ENCODE results near the gene PSORS1C1.

Gene PSORS1C1

DNA sequence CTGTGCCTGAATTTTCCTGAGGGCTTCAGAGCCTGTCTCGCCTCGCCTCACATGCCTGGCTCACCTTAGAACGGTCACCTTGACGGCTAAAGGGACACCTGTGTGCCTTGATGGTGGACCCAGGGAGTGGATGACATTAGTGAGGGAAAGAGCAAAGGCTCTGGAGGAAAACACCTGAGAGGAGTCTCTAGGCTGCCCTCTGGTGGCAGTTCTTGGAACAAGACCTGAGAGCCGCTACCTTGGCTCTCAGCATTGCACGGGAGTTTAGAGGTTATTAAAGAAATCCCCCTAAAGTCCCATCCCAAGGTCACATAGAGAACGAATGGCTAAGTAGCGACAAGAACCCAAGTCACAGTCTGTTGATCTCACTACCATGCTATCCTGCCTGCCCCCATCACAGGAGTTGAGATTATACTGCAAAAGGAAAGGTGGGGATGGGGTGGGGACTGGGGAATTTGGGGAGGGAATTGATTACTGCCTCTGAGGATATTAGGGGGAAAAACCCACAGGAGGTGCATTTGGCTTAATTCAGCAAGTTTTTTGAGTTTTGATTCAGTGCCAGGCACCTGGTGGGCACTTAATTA lies 13.6 kb downstream of the PSORS1C1 start:
- peak; percentile 56 for DNase-seq

DNA sequence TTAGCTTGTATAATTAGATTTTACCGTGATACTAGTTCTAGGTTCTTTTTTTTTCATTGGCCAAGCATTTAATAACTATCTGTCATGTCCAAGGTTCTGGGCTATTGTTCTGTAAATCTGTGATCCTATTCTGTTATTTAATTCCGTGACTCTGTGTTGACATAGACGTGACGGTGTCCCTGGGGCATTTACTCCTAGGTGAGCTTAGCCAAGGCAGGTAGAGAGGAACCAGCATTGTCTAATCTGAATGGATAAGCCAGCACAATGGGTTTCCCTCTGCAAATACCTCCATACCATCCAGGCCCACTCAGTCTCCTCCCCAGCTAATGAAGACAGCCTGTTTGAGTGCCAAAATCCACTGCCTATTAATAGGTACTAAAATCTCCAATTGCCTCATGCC lies 14.5 kb downstream of the PSORS1C1 start:
- no peak for DNase-seq

DNA sequence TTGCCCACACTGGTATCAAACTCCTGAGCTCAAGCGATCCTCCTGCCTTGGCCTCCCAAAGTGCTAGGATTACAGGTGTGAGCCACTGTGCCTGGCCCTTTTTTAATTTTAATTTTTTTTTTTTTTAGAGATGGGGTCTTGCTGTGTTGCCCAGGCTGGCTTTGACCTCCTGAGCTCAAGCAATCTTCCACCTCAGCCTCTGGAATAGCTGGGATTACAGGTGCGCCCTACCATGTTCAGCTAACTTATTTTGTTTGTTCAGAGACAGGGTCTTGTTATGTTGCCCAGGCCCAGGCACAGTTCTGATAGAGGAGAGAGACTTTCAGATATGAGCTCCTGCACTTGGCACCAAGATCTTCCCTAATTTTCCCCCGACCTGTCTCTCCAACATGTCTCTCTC lies 16.2 kb downstream of the PSORS1C1 start:
- DNase-seq: no peak

- DNase-seq: no peak
Measured at GRCh38 chr6:31131595-31131994, 17.0 kb downstream of the PSORS1C1 start.

GRCh38 chr6:31132806-31133205 lies 18.2 kb downstream of the PSORS1C1 start:
- no peak for DNase-seq

DNA sequence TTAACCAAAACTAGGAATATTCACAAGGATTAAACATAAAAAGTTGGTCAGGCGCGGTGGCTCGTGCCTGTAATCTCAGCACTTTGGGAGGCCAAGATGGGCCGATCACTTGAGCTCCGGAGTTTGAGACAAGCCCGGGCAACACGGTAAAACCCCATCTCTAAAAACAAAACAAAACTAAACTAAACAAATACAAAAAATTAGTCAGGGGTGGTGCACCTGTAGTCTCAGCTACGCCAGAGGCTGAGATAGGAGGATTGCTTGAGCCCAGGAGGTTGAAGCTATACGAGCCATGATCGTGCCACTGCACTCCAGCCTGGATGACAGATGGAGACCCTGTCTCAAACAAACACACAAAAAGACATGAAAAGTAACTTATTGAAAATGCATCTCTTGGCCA lies 21.1 kb downstream of the PSORS1C1 start:
- DNase-seq: no peak

DNA sequence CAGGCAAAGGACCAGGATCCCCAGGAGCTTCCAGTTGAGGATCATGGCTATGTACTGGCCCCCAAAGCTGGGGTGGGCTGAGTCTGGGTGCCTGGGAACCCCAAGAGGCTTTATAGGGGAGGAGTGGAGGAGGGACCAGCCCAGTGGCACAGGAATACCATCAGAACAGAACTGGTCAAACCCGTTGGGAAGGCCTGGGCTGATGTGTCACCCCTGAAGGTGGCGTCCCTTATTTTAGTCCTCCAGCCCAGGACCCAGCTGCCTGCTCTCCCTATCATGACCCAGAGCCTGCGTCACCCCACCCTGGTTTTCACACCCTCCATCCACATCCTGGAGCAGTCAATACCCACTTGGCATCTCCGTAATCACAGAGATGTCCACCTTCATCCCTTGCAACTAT lies 24.4 kb downstream of the PSORS1C1 start, which contains the start of gene PSORS1C2:
Gene PSORS1C2 (minus strand): TSS at position 85 of the 400 bp plus-strand sequence. CDS start 40 bp downstream, at position 45.
- DNase-seq: no peak

DNA sequence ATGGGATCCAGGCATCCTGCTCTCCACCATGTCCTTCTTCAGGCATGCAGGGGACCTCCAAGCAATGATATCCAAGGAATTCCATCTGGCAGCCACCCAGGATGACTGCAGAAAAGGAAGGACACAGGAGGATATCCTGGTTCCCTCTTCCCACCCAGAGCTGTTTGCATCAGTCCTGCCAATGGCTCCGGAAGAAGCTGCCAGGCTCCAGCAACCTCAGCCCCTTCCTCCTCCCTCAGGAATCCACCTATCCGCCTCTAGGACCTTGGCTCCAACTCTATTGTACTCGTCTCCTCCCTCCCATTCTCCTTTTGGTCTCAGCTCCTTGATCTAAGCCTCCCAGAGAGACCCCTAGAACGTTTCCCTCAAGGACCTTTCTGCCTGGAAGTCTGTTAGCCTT lies 25.0 kb downstream of the PSORS1C1 start:
- DNase-seq: no peak

DNA sequence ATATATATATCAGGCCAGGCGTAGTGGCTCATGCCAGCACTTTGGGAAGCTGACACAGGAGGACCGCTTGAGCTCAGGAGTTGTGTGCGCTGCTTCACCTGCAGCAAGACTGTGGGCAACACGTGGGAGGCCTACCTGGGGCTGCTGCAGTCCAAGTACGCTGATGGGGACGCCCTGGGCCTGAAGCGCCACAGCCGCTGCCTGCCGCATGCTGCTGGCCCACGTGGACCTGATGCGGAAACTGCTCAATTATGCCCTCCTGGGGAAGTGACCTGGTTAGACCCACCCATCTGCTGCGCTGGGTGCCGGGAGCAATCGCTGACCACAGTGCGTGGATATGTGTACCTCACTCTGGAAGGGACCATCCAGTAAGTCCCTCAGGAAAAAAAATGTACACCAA lies 26.0 kb downstream of the PSORS1C1 start:
- DNase-seq: no peak

- no peak for DNase-seq
Measured at GRCh38 chr6:31142361-31142761, 27.8 kb downstream of the PSORS1C1 start.

DNA sequence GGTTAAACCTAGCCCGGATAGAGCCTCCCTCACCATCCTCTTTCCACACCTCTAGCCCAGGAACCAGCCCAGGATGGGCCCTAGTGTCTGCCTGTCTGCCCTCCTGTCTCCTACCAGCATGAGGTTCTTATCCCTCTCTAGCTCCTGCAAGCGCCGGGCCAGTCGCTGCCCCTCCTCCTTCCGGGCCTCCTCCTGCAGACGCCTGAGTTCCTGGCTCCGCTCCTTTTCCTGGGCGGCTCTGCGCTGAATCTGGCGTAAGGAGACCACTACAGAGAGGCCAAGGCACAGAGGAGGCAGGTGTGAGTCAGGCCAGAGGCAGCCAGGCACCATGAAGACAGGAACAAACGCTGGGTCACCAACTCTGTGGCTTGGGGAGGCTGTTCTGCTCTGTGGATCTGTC lies 28.5 kb downstream of the PSORS1C1 start:
- DNase-seq: no peak

- DNase-seq: no peak
Measured at GRCh38 chr6:31144296-31144969, 29.8 kb downstream of the PSORS1C1 start.

DNA sequence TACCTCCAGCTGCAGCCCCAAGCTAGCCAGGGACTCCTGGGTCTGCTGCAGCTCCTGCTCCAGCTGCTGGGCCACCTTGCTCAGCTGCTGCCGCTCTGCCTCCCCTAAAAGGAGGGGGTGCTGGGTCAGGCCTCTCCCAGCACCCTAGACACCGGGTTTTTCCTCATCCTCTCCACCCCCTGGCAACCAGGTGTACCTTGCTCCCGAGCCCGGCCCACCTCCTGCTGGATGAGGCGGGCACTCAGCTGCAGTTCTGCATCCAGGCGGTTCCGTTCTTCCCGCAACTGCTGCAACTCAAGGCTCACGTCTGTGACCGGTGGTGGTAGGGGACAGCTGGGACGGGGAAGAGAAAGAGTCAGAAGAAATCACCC lies 30.4 kb downstream of the PSORS1C1 start:
- no peak for DNase-seq

- DNase-seq: no peak
Measured at GRCh38 chr6:31145386-31145785, 30.8 kb downstream of the PSORS1C1 start.

- DNase-seq: no peak
Measured at GRCh38 chr6:31149827-31150447, 35.3 kb downstream of the PSORS1C1 start.

DNA sequence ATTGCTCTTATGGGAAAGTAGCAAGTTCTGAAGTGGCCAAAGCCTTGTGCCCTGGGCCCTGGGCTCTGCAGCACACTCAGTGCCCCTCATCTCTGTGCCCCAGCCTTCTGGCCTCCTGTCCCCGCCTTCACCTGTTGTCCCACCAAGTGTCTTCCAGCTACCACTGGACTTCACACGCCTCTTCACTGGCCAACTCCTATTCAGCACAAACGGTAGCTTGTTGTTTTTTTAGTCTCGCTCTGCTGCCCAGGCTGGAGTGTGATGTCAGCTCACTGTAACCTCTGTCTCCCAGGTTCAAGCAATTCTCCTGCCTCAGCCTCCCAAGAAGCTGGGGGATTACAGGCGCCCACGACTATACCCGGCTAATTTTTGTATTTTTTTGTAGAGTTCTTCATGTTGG lies 38.2 kb downstream of the PSORS1C1 start:
- DNase-seq: no peak

GRCh38 chr6:31154436-31154835 lies 39.8 kb downstream of the PSORS1C1 start:
- no peak for DNase-seq

- DNase-seq: no peak
Measured at GRCh38 chr6:31156641-31157040, 42.0 kb downstream of the PSORS1C1 start.

- no peak for DNase-seq
Measured at GRCh38 chr6:31157513-31158139, 43.0 kb downstream of the PSORS1C1 start, which contains the start of gene CCHCR1. CCHCR1 (minus strand) TSS chr6:31157802; CDS start chr6:31157600, 202 bp downstream.

DNA sequence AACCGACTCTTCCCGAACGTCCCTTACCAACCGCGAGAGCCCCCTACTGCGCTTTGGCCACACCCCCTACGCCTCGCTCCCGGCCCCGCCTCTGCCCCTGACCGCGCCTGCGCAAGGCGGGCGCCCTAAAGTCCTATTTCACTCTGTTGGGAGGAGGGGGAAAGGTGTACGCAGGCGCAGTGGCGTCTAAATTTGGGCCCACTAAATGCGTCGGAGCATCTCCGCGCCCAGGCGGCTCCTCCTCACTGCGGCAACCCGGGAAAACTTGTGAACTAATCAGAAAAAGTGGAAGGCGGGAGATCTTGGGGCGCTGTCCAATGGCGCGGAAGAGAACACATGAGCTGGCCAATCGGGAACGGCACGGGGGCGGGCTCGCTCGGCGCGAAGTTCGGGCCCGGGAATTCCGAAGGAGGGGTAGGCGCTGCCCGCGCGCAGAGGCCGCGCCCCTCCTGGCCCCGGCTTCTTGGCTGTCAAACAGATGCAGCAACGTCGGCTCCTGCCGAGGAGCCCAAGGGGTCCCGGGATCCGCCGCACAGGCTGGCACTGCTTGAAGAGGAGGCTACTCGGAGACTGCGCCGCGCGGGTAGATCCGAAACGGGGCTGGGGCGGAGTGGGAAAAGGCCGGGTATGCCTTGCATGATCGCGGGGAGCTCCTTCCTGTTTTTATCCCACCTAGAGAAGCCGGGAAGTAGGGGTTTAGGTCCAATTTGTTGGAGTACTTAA lies 43.7 kb downstream of the PSORS1C1 start, which contains the start of gene TCF19:
Gene TCF19 (plus strand): TSS at position 450 of the 723 bp plus-strand sequence. CDS start 881 bp downstream, outside the sequence.
- DNase-seq: peak; percentile 99

- no peak for DNase-seq
Measured at GRCh38 chr6:31158863-31159855, 44.6 kb downstream of the PSORS1C1 start.
